Duodenal mucosa (tissue), 2 donors: ENCODE results near the gene S1PR3.

Experiments used
- H3K27ac ChIP-seq: one replicate; pipeline ENCODE4 v1.7.0; 2013; ENCODE audit warnings: low read depth, low read length
- H3K27me3 ChIP-seq, 2 donors: one replicate each; pipeline ENCODE4 v1.7.0; 2013; ENCODE audit warnings: low read length in 2 of 2, control low read depth in 1 of 2; ENCODE audit not compliant: insufficient read depth in 2 of 2, control insufficient read depth in 1 of 2
- H3K36me3 ChIP-seq, 2 donors: one replicate each; pipeline ENCODE4 v1.7.0; 2013; ENCODE audit warnings: low read length in 2 of 2, control low read depth in 1 of 2; ENCODE audit not compliant: insufficient read depth in 2 of 2, control insufficient read depth in 1 of 2
- H3K4me1 ChIP-seq, 2 donors: one replicate each; pipeline ENCODE4 v1.7.0; 2013; ENCODE audit warnings: low read length in 2 of 2, control low read depth in 1 of 2; ENCODE audit not compliant: insufficient read depth in 2 of 2, control insufficient read depth in 1 of 2
- H3K4me3 ChIP-seq, 2 donors: one replicate each; pipeline ENCODE4 v1.7.0; 2013; ENCODE audit warnings: low read length in 2 of 2, low read depth in 1 of 2
- H3K9ac ChIP-seq, 2 donors: one replicate each; pipeline ENCODE4 v1.7.0; 2013; ENCODE audit warnings: low read length in 2 of 2, low read depth in 1 of 2
- H3K9me3 ChIP-seq, 2 donors: one replicate each; pipeline ENCODE4 v1.7.0; 2013; ENCODE audit warnings: low read length in 2 of 2, control low read depth in 1 of 2; ENCODE audit not compliant: control insufficient read depth in 1 of 2

S1PR3 gene

GRCh38 chr9:88969646-88970373 lies 21.5 kb upstream of the S1PR3 start:
- no peaks in the 10 kb centered on the region for H3K4me1 ChIP-seq
- H3K27me3 ChIP-seq, result no peaks in the 10 kb centered on the region
- H3K9ac ChIP-seq, result no peak overlapping the region
- no peak overlapping the region for H3K4me3 ChIP-seq
- H3K36me3 ChIP-seq, result no peaks in the 10 kb centered on the region
- no peak overlapping the region for H3K27ac ChIP-seq
- no peaks in the 10 kb centered on the region for H3K9me3 ChIP-seq

DNA sequence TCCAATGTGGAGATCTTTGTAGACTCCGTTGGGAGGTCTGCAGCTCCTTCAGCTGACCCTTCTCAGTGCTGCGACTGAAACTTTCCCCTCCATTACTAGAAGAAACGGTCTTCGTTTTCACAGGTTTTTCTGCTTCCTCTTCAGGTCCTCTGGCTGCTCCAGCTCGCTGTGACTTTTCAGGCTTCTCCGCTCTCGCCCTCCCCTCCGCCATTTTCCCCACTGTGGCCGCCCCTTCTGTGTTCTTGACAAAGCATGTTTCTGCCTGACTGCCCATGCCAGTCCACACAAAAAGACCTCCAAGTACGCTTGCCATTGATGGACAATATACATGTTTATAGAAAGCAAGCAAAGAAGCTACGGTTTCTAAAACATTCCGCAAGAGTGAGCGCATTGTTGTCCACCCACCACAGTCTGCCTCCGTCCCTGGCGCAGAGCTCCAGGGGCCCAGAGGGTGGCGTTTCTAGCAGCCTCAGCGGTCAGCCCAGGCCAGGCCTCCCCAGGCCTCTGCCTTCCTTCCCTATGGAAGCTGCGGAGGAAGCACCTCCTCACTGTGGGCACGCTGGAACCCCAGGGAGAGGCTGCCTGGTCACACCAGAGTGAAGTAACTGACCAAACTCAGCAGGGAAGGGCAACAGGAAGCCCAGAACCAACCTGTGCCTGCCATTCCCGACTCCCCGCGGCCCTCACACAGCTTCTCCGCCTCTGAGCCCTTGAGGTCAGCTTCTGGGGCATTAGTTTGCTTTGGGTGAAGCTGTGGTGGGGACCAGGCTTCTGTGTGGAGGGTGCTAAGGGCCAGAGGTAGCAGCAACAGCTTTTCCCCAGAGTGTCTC lies 19.9 kb upstream of the S1PR3 start:
- no peaks in the 10 kb centered on the region for H3K4me1 ChIP-seq
- no peaks in the 10 kb centered on the region for H3K36me3 ChIP-seq
- H3K27ac ChIP-seq, result no peak overlapping the region
- no peaks in the 10 kb centered on the region for H3K27me3 ChIP-seq
- H3K9me3 ChIP-seq, result no peaks in the 10 kb centered on the region
- H3K4me3 ChIP-seq, result no peak overlapping the region
- no peak overlapping the region for H3K9ac ChIP-seq

GRCh38 chr9:88972401-88972800 lies 18.9 kb upstream of the S1PR3 start:
- no peaks in the 10 kb centered on the region for H3K36me3 ChIP-seq
- no peaks in the 10 kb centered on the region for H3K27me3 ChIP-seq
- no peak overlapping the region for H3K9ac ChIP-seq
- H3K27ac ChIP-seq, result no peak overlapping the region
- H3K4me1 ChIP-seq, result no peaks in the 10 kb centered on the region
- no peak overlapping the region for H3K4me3 ChIP-seq
- H3K9me3 ChIP-seq, result no peaks in the 10 kb centered on the region

- H3K9ac ChIP-seq, result no peak overlapping the region
- H3K27ac ChIP-seq, result no peak overlapping the region
- H3K4me1 ChIP-seq, result no peaks in the 10 kb centered on the region
- H3K9me3 ChIP-seq, result no peaks in the 10 kb centered on the region
- no peaks in the 10 kb centered on the region for H3K36me3 ChIP-seq
- H3K27me3 ChIP-seq, result no peaks in the 10 kb centered on the region
- H3K4me3 ChIP-seq, result no peak overlapping the region
These were observed 17.8 kb upstream of the S1PR3 start for GRCh38 chr9:88973281-88974045.

GRCh38 chr9:88974641-88975040 lies 16.6 kb upstream of the S1PR3 start:
- H3K36me3 ChIP-seq, result no peaks in the 10 kb centered on the region
- no peak overlapping the region for H3K9ac ChIP-seq
- no peaks in the 10 kb centered on the region for H3K9me3 ChIP-seq
- no peaks in the 10 kb centered on the region for H3K27me3 ChIP-seq
- H3K4me1 ChIP-seq, result no peaks in the 10 kb centered on the region
- no peak overlapping the region for H3K4me3 ChIP-seq
- H3K27ac ChIP-seq, result no peak overlapping the region

GRCh38 chr9:88975966-88976889 lies 15.0 kb upstream of the S1PR3 start:
- no peaks in the 10 kb centered on the region for H3K4me1 ChIP-seq
- no peak overlapping the region for H3K27ac ChIP-seq
- no peaks in the 10 kb centered on the region for H3K27me3 ChIP-seq
- H3K9ac ChIP-seq, result no peak overlapping the region
- H3K9me3 ChIP-seq, result no peaks in the 10 kb centered on the region
- H3K36me3 ChIP-seq, result no peaks in the 10 kb centered on the region
- H3K4me3 ChIP-seq, result no peak overlapping the region

- no peaks in the 10 kb centered on the region for H3K9me3 ChIP-seq
- H3K36me3 ChIP-seq, result no peaks in the 10 kb centered on the region
- H3K4me3 ChIP-seq, result no peak overlapping the region
- no peaks in the 10 kb centered on the region for H3K27me3 ChIP-seq
- H3K9ac ChIP-seq, result no peak overlapping the region
- no peak overlapping the region for H3K27ac ChIP-seq
- no peaks in the 10 kb centered on the region for H3K4me1 ChIP-seq
These were observed 14.4 kb upstream of the S1PR3 start for GRCh38 chr9:88976890-88977257.

GRCh38 chr9:88978034-88978433 lies 13.2 kb upstream of the S1PR3 start:
- no peak overlapping the region for H3K9ac ChIP-seq
- H3K4me3 ChIP-seq, result no peak overlapping the region
- no peaks in the 10 kb centered on the region for H3K36me3 ChIP-seq
- H3K4me1 ChIP-seq, result no peaks in the 10 kb centered on the region
- H3K9me3 ChIP-seq, result no peaks in the 10 kb centered on the region
- no peaks in the 10 kb centered on the region for H3K27me3 ChIP-seq
- no peak overlapping the region for H3K27ac ChIP-seq

GRCh38 chr9:88979021-88979420 lies 12.2 kb upstream of the S1PR3 start:
- Histone ChIP-seq H3K36me3 (no peaks in the 10 kb centered on the region), H3K9ac (no peak overlapping the region), H3K4me3 (no peak overlapping the region), H3K27me3 (no peaks in the 10 kb centered on the region), H3K9me3 (no peaks in the 10 kb centered on the region), H3K4me1 (no peaks in the 10 kb centered on the region), H3K27ac (no peak overlapping the region)
